ENCODE measurements around the gene GPR146. TPM values are rescaled to one million over a fixed set of nuclear protein-coding genes. Genes with fewer than 3 reads are reported as not detected.

Gene GPR146
- total RNA-seq, 1 experiment from 2014 or later: 2.9 TPM

- no peaks in the 10 kb centered on the region for H3K9me3 ChIP-seq (ENCODE audit: control insufficient read depth, insufficient read depth, low read depth, low read length)
- no peak for ATAC-seq
- ChIA-PET POLR2A (no interaction called here), CTCF (interaction anchor here (0.6 kb wide), 1 partner anchor 306 kb away, joined by 6 read pairs; no protein-coding TSS in a partner anchor)
- no peaks in the 10 kb centered on the region for H3K27me3 ChIP-seq (ENCODE audit: control insufficient read depth, insufficient read depth, low read length)
- TF ChIP-seq REST (IDR thresholded peaks at IDR 0.05; ENCODE audit: insufficient read depth in 1 of 2, low read depth in 2 of 2, low read length in 1 of 2): no peak
- TF ChIP-seq TCF7L2 (IDR thresholded peaks at IDR 0.05; ENCODE audit: low read depth, low read length): no peak
- TF ChIP-seq CTCF (IDR thresholded peaks at IDR 0.05): no peak
- TF ChIP-seq POLR2AphosphoS5 (IDR thresholded peaks at IDR 0.05; ENCODE audit: low read depth, low read length): no peak
- TF ChIP-seq SIN3A (IDR thresholded peaks at IDR 0.05; ENCODE audit: borderline replicate concordance, insufficient read depth, low read depth, low read length): no peak
- no TSS peak for BruUV-seq (replicated peaks)
- no peak overlapping the region for H3K4me3 ChIP-seq (ENCODE audit: low read depth in 2 of 2, low read length in 2 of 2)
- H3K36me3 ChIP-seq (ENCODE audit: control insufficient read depth, insufficient read depth, low read length): no peaks in the 10 kb centered on the region
- no peaks in the 10 kb centered on the region for H3K4me1 ChIP-seq (ENCODE audit: control insufficient read depth, insufficient read depth, low read length)
- H3K27ac ChIP-seq (ENCODE audit: low read length): no peak overlapping the region
- intact Hi-C loops (cut with micrococcal nuclease; ENCODE audit: unreplicated experiment) (no loop called here), in situ Hi-C loops (cut with HindIII; ENCODE audit: low pct_unique_long_range_greater_than_20kb, low sequenced_read_pairs) (no loop called here)
- no peak for DNase-seq (ENCODE audit: low read depth, low spot score)
Measured at GRCh38 chr7:1104516-1105179, 60.3 kb downstream of the GPR146 start.

- no peaks in the 10 kb centered on the region for H3K36me3 ChIP-seq (ENCODE audit: control insufficient read depth, insufficient read depth, low read length)
- no peaks in the 10 kb centered on the region for H3K9me3 ChIP-seq (ENCODE audit: control insufficient read depth, insufficient read depth, low read depth, low read length)
- H3K4me3 ChIP-seq (ENCODE audit: low read depth in 2 of 2, low read length in 2 of 2): no peak overlapping the region
- intact Hi-C loops (cut with micrococcal nuclease; ENCODE audit: unreplicated experiment) (no loop called here), in situ Hi-C loops (cut with HindIII; ENCODE audit: low pct_unique_long_range_greater_than_20kb, low sequenced_read_pairs) (no loop called here)
- DNase-seq (ENCODE audit: low read depth, low spot score) (no peak), ATAC-seq (no peak)
- no peaks in the 10 kb centered on the region for H3K27me3 ChIP-seq (ENCODE audit: control insufficient read depth, insufficient read depth, low read length)
- BruUV-seq (replicated peaks): no TSS peak
- ChIA-PET POLR2A (no interaction called here), CTCF (no interaction called here)
- H3K4me1 ChIP-seq (ENCODE audit: control insufficient read depth, insufficient read depth, low read length): no peaks in the 10 kb centered on the region
- no peak for TF ChIP-seq POLR2AphosphoS5 (IDR thresholded peaks at IDR 0.05; ENCODE audit: low read depth, low read length)
- TF ChIP-seq TCF7L2 (IDR thresholded peaks at IDR 0.05; ENCODE audit: low read depth, low read length): no peak
- TF ChIP-seq SIN3A (IDR thresholded peaks at IDR 0.05; ENCODE audit: borderline replicate concordance, insufficient read depth, low read depth, low read length): no peak
- no peak for TF ChIP-seq CTCF (IDR thresholded peaks at IDR 0.05)
- TF ChIP-seq REST (IDR thresholded peaks at IDR 0.05; ENCODE audit: insufficient read depth in 1 of 2, low read depth in 2 of 2, low read length in 1 of 2): no peak
- no peak overlapping the region for H3K27ac ChIP-seq (ENCODE audit: low read length)
Measured at GRCh38 chr7:1105189-1105588, 60.8 kb downstream of the GPR146 start.

Data from Panc1 (cell line).